Ovary (tissue), 3 donors: ENCODE measurements around the gene RALGAPB.

Source experiments
- EP300 ChIP-seq: sonication (generic); formaldehyde crosslinking; IDR thresholded peaks from one replicate; pipeline ENCODE4 v1.6.1; 2017; ENCODE audit warnings: antibody characterized with exemption
- TF ChIP-seq, protein P1 (sequence below), 3 donors: fragments of 450-650 bp in 2 of 3; fragments of 200-600 bp in 1 of 3; IDR thresholded peaks; one replicate each; pipeline versions ENCODE4 v1.5.1 to v1.8.0; 2016 to 2022; ENCODE audit warnings: antibody characterized with exemption in 3 of 3, mild to moderate bottlenecking in 1 of 3
- donor health status: DM: no; HTN: no; CAD: no.

GRCh38 chr20:38432292-38432691 is 40.4 kb upstream of the RALGAPB start:
- TF ChIP-seq, protein P1, sequence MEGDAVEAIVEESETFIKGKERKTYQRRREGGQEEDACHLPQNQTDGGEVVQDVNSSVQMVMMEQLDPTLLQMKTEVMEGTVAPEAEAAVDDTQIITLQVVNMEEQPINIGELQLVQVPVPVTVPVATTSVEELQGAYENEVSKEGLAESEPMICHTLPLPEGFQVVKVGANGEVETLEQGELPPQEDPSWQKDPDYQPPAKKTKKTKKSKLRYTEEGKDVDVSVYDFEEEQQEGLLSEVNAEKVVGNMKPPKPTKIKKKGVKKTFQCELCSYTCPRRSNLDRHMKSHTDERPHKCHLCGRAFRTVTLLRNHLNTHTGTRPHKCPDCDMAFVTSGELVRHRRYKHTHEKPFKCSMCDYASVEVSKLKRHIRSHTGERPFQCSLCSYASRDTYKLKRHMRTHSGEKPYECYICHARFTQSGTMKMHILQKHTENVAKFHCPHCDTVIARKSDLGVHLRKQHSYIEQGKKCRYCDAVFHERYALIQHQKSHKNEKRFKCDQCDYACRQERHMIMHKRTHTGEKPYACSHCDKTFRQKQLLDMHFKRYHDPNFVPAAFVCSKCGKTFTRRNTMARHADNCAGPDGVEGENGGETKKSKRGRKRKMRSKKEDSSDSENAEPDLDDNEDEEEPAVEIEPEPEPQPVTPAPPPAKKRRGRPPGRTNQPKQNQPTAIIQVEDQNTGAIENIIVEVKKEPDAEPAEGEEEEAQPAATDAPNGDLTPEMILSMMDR (IDR thresholded peaks at IDR 0.05), result no peak
- no peak for TF ChIP-seq EP300
